ENCODE results near the gene POLR3B.

- TF ChIP-seq CTCF (IDR thresholded peaks at IDR 0.05; ENCODE audit: low read depth, low read length, poor library complexity, severe bottlenecking) (no peak), EZH2phosphoT487 (IDR thresholded peaks at IDR 0.05; ENCODE audit: borderline replicate concordance, low read length) (no peak)
Measured at GRCh38 chr12:106359646-106360399, 2.3 kb downstream of the POLR3B start.

Data from DOHH2 (cell line).